ENCODE data around the gene COLEC11. TPM values are rescaled to one million over a fixed set of nuclear protein-coding genes. Genes with fewer than 3 reads are reported as not detected.
"Not testable (repeated sequence)": the region's sequence is repeated elsewhere in the genome, so short reads cannot be mapped to it uniquely, and the experiment has no call there.

Gene COLEC11
- total RNA-seq, 1 donor from 2014 or later: 0.26 TPM

DNA sequence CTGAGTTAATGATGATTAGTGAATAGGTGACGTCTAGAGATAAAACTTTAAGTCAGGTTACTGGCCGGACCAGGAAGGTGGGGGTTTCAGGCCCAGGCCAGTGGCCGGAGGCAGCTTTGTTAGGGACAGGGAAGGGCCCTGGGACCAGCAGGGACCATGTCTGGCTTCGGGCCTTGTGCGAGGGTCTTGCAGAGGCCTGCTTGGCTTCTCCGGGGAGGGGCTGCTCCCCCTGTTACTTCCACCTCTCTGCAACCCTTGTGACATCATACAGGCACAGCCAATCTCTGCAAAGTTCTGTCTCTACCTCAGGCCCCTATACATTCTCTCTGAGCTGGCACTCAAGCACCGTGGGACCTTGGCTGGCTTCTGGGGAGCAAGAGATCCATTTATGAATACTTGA lies 63.0 kb downstream of the COLEC11 start, which contains the start of gene ALLC:
Gene ALLC (plus strand): TSS at position 320 of the 400 bp plus-strand sequence. CDS start 12,958 bp downstream, outside the sequence.
- DNase-seq (ENCODE audit: low read depth): no peak

DNA sequence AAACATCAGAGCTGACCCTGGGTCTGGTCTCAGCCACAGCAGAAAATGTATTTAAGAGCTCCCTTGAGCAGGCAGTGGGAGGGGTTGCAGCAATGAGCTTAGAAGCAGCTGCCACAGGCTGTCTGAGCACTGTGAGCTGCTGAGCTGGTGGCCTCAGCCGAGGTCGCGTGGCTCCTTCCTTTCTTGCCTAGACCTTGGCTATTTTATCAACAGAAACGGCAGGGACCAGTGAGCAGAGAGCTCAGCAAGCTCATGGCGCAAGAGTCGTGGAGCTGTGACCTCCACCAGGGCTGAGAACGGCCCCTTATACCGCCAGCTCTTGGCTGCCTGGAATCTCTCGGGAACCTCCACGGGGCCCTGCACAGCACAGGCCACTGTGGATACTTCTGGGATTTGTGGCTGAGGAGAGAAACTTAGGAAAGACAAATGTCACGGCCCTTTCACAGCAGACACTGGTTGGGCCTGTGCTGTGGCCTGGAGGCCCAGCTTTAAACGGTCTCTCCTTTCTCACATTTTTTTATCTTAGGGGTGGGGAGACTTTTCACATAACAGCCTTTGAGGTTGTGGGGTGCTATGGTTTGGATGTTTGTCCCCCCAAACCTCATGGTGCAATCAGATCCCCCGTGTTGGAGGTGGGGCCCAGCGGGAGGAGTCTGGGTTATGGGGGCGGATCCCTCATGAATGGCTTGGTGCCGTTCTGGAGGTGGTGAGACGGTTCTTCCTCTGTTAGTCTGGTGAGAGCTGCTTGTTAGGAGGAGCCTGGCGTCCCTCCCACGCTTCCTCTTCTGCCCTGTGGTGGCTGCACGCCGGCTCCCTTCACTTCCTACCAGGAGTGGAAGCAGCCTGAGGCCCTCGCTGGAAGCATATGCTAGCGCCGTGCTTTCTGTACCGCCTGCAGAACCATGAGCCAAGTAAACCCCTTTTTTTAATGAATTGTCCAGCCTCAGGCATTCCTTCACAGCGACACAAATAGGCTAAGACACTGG lies 64.8 kb downstream of the COLEC11 start:
- DNase-seq (ENCODE audit: low read depth): no peak
- TF ChIP-seq, protein P1, sequence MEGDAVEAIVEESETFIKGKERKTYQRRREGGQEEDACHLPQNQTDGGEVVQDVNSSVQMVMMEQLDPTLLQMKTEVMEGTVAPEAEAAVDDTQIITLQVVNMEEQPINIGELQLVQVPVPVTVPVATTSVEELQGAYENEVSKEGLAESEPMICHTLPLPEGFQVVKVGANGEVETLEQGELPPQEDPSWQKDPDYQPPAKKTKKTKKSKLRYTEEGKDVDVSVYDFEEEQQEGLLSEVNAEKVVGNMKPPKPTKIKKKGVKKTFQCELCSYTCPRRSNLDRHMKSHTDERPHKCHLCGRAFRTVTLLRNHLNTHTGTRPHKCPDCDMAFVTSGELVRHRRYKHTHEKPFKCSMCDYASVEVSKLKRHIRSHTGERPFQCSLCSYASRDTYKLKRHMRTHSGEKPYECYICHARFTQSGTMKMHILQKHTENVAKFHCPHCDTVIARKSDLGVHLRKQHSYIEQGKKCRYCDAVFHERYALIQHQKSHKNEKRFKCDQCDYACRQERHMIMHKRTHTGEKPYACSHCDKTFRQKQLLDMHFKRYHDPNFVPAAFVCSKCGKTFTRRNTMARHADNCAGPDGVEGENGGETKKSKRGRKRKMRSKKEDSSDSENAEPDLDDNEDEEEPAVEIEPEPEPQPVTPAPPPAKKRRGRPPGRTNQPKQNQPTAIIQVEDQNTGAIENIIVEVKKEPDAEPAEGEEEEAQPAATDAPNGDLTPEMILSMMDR (IDR thresholded peaks at IDR 0.05; ENCODE audit: insufficient read depth, low read length, severe bottlenecking): no peak
- no peaks in the 10 kb centered on the region for H3K27me3 ChIP-seq (ENCODE audit: control insufficient read depth, insufficient read depth, low read length)
- no peak for FAIRE-seq
- no peaks in the 10 kb centered on the region for H3K36me3 ChIP-seq (ENCODE audit: control insufficient read depth, insufficient read depth, low read length)
- H3K4me3 ChIP-seq (ENCODE audit: low read depth, low read length): no peak overlapping the region

More for the DNA sequence above, 63.0 kb downstream of the COLEC11 start, which contains the start of gene ALLC:
- no peaks in the 10 kb centered on the region for H3K36me3 ChIP-seq (ENCODE audit: control insufficient read depth, insufficient read depth, low read length)
- TF ChIP-seq, protein P1 (IDR thresholded peaks at IDR 0.05; ENCODE audit: insufficient read depth, low read length, severe bottlenecking): no peak
- H3K4me3 ChIP-seq (ENCODE audit: low read depth, low read length): no peak within 1 kb of the TSS
- no peak for FAIRE-seq
- no peaks in the 10 kb centered on the region for H3K27me3 ChIP-seq (ENCODE audit: control insufficient read depth, insufficient read depth, low read length)

DNA sequence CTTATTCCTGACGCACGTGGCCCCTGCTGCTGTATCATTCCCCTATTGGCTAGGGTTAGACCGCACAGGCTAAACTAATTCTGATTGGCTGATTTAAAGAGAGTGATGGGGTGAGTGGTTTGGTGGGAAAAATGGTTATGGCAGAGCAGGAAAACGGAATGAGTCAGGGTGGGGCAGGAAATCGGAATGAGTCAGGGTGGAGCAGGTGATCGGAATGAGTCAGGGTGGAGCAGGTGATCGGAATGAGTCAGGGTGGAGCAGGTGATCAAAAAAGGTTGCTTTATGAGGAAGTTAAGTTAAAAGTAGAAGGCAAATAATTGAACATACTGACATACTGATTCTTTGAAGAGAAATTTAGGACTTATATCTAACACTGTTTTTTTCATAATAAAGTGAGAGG lies 65.7 kb downstream of the COLEC11 start:
- H3K4me3 ChIP-seq (ENCODE audit: low read depth, low read length); H3K27me3 ChIP-seq (ENCODE audit: control insufficient read depth, insufficient read depth, low read length); FAIRE-seq; H3K36me3 ChIP-seq (ENCODE audit: control insufficient read depth, insufficient read depth, low read length): not testable (repeated sequence)
- peak; percentile 22 for DNase-seq (ENCODE audit: low read depth)

DNA sequence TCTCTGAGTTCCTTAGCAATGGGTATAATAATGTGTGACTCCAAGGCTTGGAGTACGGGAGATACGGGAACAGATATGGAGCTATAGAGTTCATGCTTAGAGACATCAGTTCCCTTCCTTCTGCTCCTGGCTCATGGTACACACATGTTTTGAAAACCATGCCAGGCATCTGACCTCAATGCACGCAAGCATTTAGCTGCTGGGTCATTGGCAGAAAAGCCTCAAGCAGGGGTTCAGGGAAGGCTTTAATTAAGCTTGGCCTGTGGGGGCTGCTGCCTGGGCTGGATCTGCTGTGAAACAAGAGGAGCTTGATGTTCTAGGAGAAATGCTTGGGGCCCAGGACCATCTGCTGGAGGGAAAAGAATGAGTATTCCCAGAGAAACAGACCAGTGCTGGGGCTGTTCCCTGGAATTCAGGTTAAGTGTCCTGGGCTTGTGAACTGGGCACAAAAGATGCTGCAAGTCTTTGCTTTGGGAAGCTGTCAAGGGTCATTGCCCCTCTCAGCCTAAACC lies 66.3 kb downstream of the COLEC11 start:
- Histone ChIP-seq H3K4me3 (ENCODE audit: low read depth, low read length) (no peak overlapping the region), H3K36me3 (ENCODE audit: control insufficient read depth, insufficient read depth, low read length) (no peaks in the 10 kb centered on the region), H3K27me3 (ENCODE audit: control insufficient read depth, insufficient read depth, low read length) (no peaks in the 10 kb centered on the region)
- FAIRE-seq (no peak), DNase-seq (ENCODE audit: low read depth) (no peak)
- TF ChIP-seq, protein P1 (IDR thresholded peaks at IDR 0.05; ENCODE audit: insufficient read depth, low read length, severe bottlenecking): no peak

DNA sequence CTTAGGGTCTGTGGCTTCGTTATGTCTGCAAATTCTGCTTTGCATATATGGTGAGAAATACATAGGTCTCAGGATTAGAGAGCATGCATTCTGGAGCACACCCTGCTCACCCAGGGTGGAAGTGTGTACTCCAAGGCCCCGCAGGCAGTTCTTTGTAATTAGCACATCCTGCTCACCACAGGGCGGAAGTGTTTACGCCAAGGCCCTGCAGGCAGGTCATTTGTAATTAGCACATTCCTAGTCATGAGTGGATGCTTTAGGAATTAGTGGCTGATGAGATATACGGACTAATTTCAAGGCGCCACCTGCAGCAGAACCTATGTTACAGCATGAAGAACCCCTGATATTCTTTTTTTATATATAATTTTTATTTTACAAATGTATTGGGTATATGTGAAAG lies 67.3 kb downstream of the COLEC11 start:
- DNase-seq (ENCODE audit: low read depth): no peak
- H3K4me3 ChIP-seq (ENCODE audit: low read depth, low read length): no peak overlapping the region
- TF ChIP-seq, protein P1 (IDR thresholded peaks at IDR 0.05; ENCODE audit: insufficient read depth, low read length, severe bottlenecking): no peak
- H3K36me3 ChIP-seq (ENCODE audit: control insufficient read depth, insufficient read depth, low read length): no peaks in the 10 kb centered on the region
- no peak for FAIRE-seq
- no peaks in the 10 kb centered on the region for H3K27me3 ChIP-seq (ENCODE audit: control insufficient read depth, insufficient read depth, low read length)

DNA sequence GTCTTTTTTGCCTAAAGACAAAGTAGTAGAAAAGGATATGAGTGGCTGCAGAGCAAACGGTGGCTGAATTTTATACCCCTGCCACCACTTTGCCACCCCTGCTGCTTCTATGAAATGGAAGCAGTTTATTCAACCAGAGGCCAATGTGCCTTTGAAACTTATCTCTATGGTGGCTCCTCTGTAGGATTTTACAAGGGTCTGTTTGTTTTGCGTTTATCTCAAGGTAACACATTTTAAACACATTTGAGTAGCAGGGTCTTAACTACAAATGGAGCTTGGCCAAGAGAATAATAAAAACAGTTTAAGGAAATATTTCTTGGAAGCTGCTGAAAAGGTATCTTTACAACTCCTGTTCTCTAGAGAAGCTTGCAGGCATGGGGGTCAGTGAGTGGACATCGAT lies 69.2 kb downstream of the COLEC11 start:
- DNase-seq (ENCODE audit: low read depth): no peak
- Histone ChIP-seq H3K27me3 (ENCODE audit: control insufficient read depth, insufficient read depth, low read length) (no peaks in the 10 kb centered on the region), H3K36me3 (ENCODE audit: control insufficient read depth, insufficient read depth, low read length) (no peaks in the 10 kb centered on the region), H3K4me3 (ENCODE audit: low read depth, low read length) (no peak overlapping the region)
- no peak for FAIRE-seq
- TF ChIP-seq, protein P1 (IDR thresholded peaks at IDR 0.05; ENCODE audit: insufficient read depth, low read length, severe bottlenecking): no peak
